Measurements from ENCODE around the gene FOXL2NB. TPM values are rescaled to one million over a fixed set of nuclear protein-coding genes. Genes with fewer than 3 reads are reported as not detected.

Gene FOXL2NB
- total RNA-seq, 3 donors from 2014 or later (not counting 1 experiment from before 2014, with no cell fraction given) = not detected

DNA sequence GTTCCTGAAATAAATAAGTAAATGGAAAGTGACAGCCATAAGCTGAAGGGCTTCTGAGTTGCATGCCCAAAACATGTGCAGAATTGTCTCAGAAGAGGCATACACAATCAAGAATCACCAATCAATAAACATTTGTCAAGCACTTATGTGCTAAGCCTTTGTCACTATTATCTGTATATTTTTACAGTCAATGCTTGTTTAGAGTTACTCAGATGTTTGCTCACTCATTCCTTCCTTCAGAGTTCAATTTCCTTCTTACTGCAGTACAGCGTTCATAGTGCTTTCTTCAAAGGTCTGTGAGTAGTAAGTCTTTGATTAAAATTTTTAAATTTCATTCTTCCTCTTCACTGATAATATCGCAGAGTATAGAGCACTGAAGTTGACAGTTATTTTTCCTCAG, 17.2 kb downstream of the FOXL2NB start:
- H3K27ac ChIP-seq (ENCODE audit: low read length) = no peak overlapping the region
- H3K9me3 ChIP-seq (ENCODE audit: control insufficient read depth, insufficient read depth, low read length) = no peaks in the 10 kb centered on the region
- intact Hi-C loops (cut with micrococcal nuclease) = no loop called here
- H3K27ac Mint-ChIP-seq = no peak overlapping the region
- DNase-seq = no peak
- H3K4me3 Mint-ChIP-seq = no peak overlapping the region
- H3K4me1 ChIP-seq (ENCODE audit: control insufficient read depth, insufficient read depth, low read length) = peaks cover 7% of the 10 kb centered on the region
- H3K4me3 ChIP-seq (ENCODE audit: low read length) = no peak overlapping the region
- no peak for ATAC-seq
- H3K4me1 Mint-ChIP-seq = peaks cover 11 to 17% of the 10 kb centered on the region in 2 donors
- H3K9me3 Mint-ChIP-seq = peaks cover 2 to 3% of the 10 kb centered on the region in 2 donors
- H3K36me3 Mint-ChIP-seq = peaks cover 7% of the 10 kb centered on the region
- WGBS (ENCODE audit: insufficient coverage) = no CpG with 5 or more reads among the region's 2 CpGs
- peaks cover 18% of the 10 kb centered on the region for H3K27me3 ChIP-seq (ENCODE audit: control insufficient read depth, insufficient read depth, low read length)
- no peaks in the 10 kb centered on the region for H3K36me3 ChIP-seq (ENCODE audit: control insufficient read depth, insufficient read depth, low read length)
- H3K27me3 Mint-ChIP-seq (ENCODE audit: low read depth in 2 of 2) = peaks cover 31 to 58% of the 10 kb centered on the region in 2 donors
- TF ChIP-seq, protein P1, sequence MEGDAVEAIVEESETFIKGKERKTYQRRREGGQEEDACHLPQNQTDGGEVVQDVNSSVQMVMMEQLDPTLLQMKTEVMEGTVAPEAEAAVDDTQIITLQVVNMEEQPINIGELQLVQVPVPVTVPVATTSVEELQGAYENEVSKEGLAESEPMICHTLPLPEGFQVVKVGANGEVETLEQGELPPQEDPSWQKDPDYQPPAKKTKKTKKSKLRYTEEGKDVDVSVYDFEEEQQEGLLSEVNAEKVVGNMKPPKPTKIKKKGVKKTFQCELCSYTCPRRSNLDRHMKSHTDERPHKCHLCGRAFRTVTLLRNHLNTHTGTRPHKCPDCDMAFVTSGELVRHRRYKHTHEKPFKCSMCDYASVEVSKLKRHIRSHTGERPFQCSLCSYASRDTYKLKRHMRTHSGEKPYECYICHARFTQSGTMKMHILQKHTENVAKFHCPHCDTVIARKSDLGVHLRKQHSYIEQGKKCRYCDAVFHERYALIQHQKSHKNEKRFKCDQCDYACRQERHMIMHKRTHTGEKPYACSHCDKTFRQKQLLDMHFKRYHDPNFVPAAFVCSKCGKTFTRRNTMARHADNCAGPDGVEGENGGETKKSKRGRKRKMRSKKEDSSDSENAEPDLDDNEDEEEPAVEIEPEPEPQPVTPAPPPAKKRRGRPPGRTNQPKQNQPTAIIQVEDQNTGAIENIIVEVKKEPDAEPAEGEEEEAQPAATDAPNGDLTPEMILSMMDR (IDR thresholded peaks at IDR 0.05) = no peak

DNA sequence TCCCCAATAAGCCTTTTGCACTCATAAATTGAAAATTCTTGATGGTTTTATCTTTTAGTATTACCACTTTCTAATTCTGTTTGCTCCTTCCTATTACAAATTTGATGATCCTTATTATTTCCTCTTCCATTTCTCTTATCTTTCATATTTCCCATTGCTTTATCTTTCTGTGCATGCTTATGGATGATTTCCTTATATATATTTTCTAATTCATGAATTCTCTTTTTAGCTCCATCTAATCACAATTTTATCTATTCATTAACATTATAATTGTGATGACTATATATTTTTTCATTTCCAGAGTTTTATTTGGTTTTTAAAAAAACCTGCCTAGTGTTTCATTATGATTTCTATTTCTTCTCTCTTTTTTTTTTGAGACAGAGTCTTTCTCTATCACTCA, 17.9 kb downstream of the FOXL2NB start:
- no peaks in the 10 kb centered on the region for H3K36me3 ChIP-seq (ENCODE audit: control insufficient read depth, insufficient read depth, low read length)
- ATAC-seq = no peak

DNA sequence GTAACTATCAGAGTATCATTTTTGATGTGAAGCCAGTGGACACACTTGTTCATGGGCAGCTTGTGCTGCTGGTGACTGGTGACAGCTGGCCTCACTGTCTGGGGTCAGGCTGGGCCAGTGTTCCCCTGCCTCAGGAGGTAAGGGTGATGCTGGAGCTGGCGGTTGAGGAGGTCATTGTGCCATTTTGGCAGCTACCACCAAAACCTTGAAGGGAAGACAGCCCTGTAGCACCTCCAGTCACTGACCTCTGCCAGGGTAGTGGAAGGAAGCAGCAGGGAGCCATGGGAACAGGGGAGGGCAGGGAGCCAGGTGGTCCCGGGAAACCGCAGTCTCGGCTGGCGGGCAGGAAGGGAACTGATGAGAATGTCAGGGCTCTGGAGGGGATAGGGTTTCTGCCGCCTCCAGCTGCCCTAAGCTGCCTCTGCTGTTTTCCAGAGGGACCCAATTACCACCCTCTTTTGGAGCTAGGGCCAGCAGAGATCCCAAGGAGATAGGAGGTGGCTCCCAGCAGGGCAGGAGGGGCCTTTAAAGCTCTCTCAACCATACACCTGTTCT, 24.8 kb downstream of the FOXL2NB start:
- H3K9me3 ChIP-seq (ENCODE audit: control insufficient read depth, insufficient read depth, low read length) = no peaks in the 10 kb centered on the region
- H3K36me3 ChIP-seq (ENCODE audit: control insufficient read depth, insufficient read depth, low read length) = no peaks in the 10 kb centered on the region
- no peak overlapping the region for H3K4me3 ChIP-seq (ENCODE audit: low read length)
- intact Hi-C loops (cut with micrococcal nuclease) = no loop called here
- Mint-ChIP-seq H3K4me3 (no peak overlapping the region), H3K36me3 (no peaks in the 10 kb centered on the region), H3K27me3 (ENCODE audit: low read depth in 2 of 2) (peaks cover 18 to 19% of the 10 kb centered on the region in 2 donors), H3K27ac (no peak overlapping the region), H3K9me3 (no peaks in the 10 kb centered on the region), H3K4me1 (no peaks in the 10 kb centered on the region)
- H3K4me1 ChIP-seq (ENCODE audit: control insufficient read depth, insufficient read depth, low read length) = no peaks in the 10 kb centered on the region
- 89% methylated on average over 6 of the region's 6 CpGs for WGBS (ENCODE audit: insufficient coverage)
- TF ChIP-seq, protein P1 (IDR thresholded peaks at IDR 0.05) = no peak
- no peak overlapping the region for H3K27ac ChIP-seq (ENCODE audit: low read length)
- ATAC-seq (no peak), DNase-seq (no peak)
- H3K27me3 ChIP-seq (ENCODE audit: control insufficient read depth, insufficient read depth, low read length) = no peaks in the 10 kb centered on the region

More for the DNA sequence above, 17.9 kb downstream of the FOXL2NB start:
- H3K4me3 ChIP-seq (ENCODE audit: low read length) = no peak overlapping the region
- no peak overlapping the region for H3K27ac Mint-ChIP-seq
- peaks cover 7% of the 10 kb centered on the region for H3K36me3 Mint-ChIP-seq
- H3K27me3 ChIP-seq (ENCODE audit: control insufficient read depth, insufficient read depth, low read length) = peaks cover 18% of the 10 kb centered on the region
- H3K9me3 ChIP-seq (ENCODE audit: control insufficient read depth, insufficient read depth, low read length) = no peaks in the 10 kb centered on the region
- H3K4me3 Mint-ChIP-seq = no peak overlapping the region
- DNase-seq = no peak
- peaks cover 11 to 16% of the 10 kb centered on the region in 2 donors for H3K4me1 Mint-ChIP-seq
- H3K27ac ChIP-seq (ENCODE audit: low read length) = no peak overlapping the region
- TF ChIP-seq, protein P1 (IDR thresholded peaks at IDR 0.05) = no peak
- H3K4me1 ChIP-seq (ENCODE audit: control insufficient read depth, insufficient read depth, low read length) = peaks cover 7% of the 10 kb centered on the region
- H3K27me3 Mint-ChIP-seq (ENCODE audit: low read depth in 2 of 2) = peaks cover 30 to 59% of the 10 kb centered on the region in 2 donors
- peaks cover 2 to 3% of the 10 kb centered on the region in 2 donors for H3K9me3 Mint-ChIP-seq
- intact Hi-C loops (cut with micrococcal nuclease) = no loop called here

DNA sequence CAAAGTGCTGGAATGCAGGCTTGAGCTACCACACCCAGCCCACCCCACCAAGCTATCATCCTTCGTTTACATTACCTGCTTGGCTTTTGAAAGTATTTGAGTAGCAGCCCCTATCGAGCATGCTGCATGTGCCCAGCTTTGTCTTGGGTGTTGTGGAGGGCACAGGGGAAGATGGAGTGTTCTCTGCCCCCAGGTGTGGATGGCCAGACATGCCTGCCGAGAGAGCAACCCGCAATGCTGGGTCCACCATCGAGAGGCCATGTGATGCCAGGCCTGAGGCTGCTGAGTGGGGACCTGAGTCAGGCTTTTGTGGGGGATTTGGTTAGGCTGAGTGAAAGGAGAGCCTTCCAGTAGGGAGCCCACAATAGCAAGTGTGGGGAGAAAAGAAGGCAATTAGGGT, 25.9 kb downstream of the FOXL2NB start:
- no peak overlapping the region for H3K4me3 Mint-ChIP-seq
- intact Hi-C loops (cut with micrococcal nuclease) = no loop called here
- H3K27me3 ChIP-seq (ENCODE audit: control insufficient read depth, insufficient read depth, low read length) = no peaks in the 10 kb centered on the region
- H3K4me3 ChIP-seq (ENCODE audit: low read length) = no peak overlapping the region
- no peaks in the 10 kb centered on the region for H3K9me3 ChIP-seq (ENCODE audit: control insufficient read depth, insufficient read depth, low read length)
- no peak overlapping the region for H3K27ac Mint-ChIP-seq
- peaks cover 17% of the 10 kb centered on the region in 2 donors for H3K27me3 Mint-ChIP-seq (ENCODE audit: low read depth in 2 of 2)
- no peaks in the 10 kb centered on the region for H3K9me3 Mint-ChIP-seq
- H3K27ac ChIP-seq (ENCODE audit: low read length) = no peak overlapping the region
- no peaks in the 10 kb centered on the region for H3K4me1 Mint-ChIP-seq
- WGBS (ENCODE audit: insufficient coverage) = 86% methylated on average over 5 of the region's 5 CpGs
- DNase-seq (no peak), ATAC-seq (no peak)
- H3K36me3 Mint-ChIP-seq = no peaks in the 10 kb centered on the region
- H3K36me3 ChIP-seq (ENCODE audit: control insufficient read depth, insufficient read depth, low read length) = no peaks in the 10 kb centered on the region
- TF ChIP-seq, protein P1 (IDR thresholded peaks at IDR 0.05) = no peak
- no peaks in the 10 kb centered on the region for H3K4me1 ChIP-seq (ENCODE audit: control insufficient read depth, insufficient read depth, low read length)

Measured in natural killer cell (primary cell).